H1 (cell line): ENCODE measurements around the gene TMPO. TPM values are rescaled to one million over a fixed set of nuclear protein-coding genes. Genes with fewer than 3 reads are reported as not detected.

Experiments
- CTCF ChIA-PET: fragments of 300-600 bp; sonication (Branson Sonifier 250); formaldehyde crosslinking; loops from one replicate; lab custom pipeline; 2021; ENCODE audit not compliant: partially characterized antibody; lab: Charles Lee
- POLR2A ChIA-PET: fragments of 300-600 bp; sonication (Branson Sonifier 250); formaldehyde crosslinking; loops from one replicate; lab custom pipeline; 2021; ENCODE audit warnings: inconsistent platforms; ENCODE audit not compliant: partially characterized antibody; lab: Charles Lee
- DNase-seq, 2 experiments: peaks; one replicate each; pipeline versions ENCODE4 v3.0.0 to v3.0.0-alpha.2; 2010 to 2022; ENCODE audit warnings: low spot score in 2 of 2, low read depth in 1 of 2, mixed read lengths in 1 of 2
- FAIRE-seq: peaks from 2 replicates; lab custom pipeline; 2011; peaks lifted over from hg19 to GRCh38; lab: Jason Lieb, UNC
- H2AFZ ChIP-seq: 2 replicates; pipeline ENCODE4 v1.8.1; 2012; ENCODE audit warnings: low read length, inconsistent platforms
- H2AK5ac ChIP-seq: 2 replicates; pipeline ENCODE4 v1.6.1; 2013; ENCODE audit warnings: low read depth, low read length
- H2BK120ac ChIP-seq: replicated peaks from 2 replicates; pipeline ENCODE3; 2013; ENCODE audit warnings: low read depth, low read length, inconsistent platforms
- H2BK12ac ChIP-seq: 2 replicates; pipeline ENCODE4 v1.6.1; 2013; ENCODE audit warnings: low read depth, low read length
- H2BK15ac ChIP-seq: 2 replicates; pipeline ENCODE4 v1.6.1; 2013; ENCODE audit warnings: low read length
- H2BK20ac ChIP-seq: 2 replicates; pipeline ENCODE4 v1.6.1; 2013; ENCODE audit warnings: low read length
- H2BK5ac ChIP-seq: 2 replicates; pipeline ENCODE4 v1.6.1; 2013; ENCODE audit warnings: low read depth, low read length
- H3K14ac ChIP-seq: 2 replicates; pipeline ENCODE4 v1.6.1; 2013; ENCODE audit warnings: inconsistent platforms; ENCODE audit not compliant: insufficient read length
- H3K18ac ChIP-seq: 2 replicates; pipeline ENCODE4 v1.6.1; 2013; ENCODE audit warnings: low read length; ENCODE audit errors: extremely low read depth
- H3K23ac ChIP-seq: 2 replicates; pipeline ENCODE4 v1.6.1; 2013; ENCODE audit warnings: inconsistent platforms; ENCODE audit not compliant: insufficient read length
- H3K23me2 ChIP-seq: 2 replicates; pipeline ENCODE4 v1.6.1; 2013; ENCODE audit warnings: low read depth, low read length
- H3K27ac ChIP-seq: 2 replicates; pipeline ENCODE4 v1.6.1; 2011; ENCODE audit warnings: low read depth, low read length, inconsistent platforms
- H3K27me3 ChIP-seq, 4 experiments: replicated peaks in 1 of 4; 1 replicate in 1 of 4; 2 replicates in 3 of 4; pipeline versions ENCODE4 v1.6.1 to v1.8.1; 2011 to 2013; ENCODE audit warnings: low read length in 3 of 4, mild to moderate bottlenecking in 3 of 4, inconsistent platforms in 2 of 4, mixed read lengths in 2 of 4, moderate library complexity in 1 of 4; ENCODE audit not compliant: control insufficient read depth in 3 of 4, insufficient read depth in 3 of 4; ENCODE audit errors: extremely low read depth in 1 of 4
- H3K36me3 ChIP-seq, 4 experiments: 2 replicates each; pipeline versions ENCODE4 v1.6.1 to v1.8.1; 2011 to 2013; ENCODE audit warnings: mild to moderate bottlenecking in 4 of 4, low read length in 3 of 4, moderate library complexity in 2 of 4, control low read depth in 1 of 4, inconsistent platforms in 1 of 4; ENCODE audit not compliant: insufficient read depth in 4 of 4, control insufficient read depth in 2 of 4
- H3K4ac ChIP-seq: replicated peaks from 2 replicates; pipeline ENCODE3; 2013; ENCODE audit warnings: low read length, low read depth, mixed read lengths, inconsistent platforms; ENCODE audit not compliant: insufficient read length
- H3K4me1 ChIP-seq, 4 experiments: replicated peaks in 1 of 4; 1 replicate in 1 of 4; 2 replicates in 3 of 4; pipeline versions ENCODE4 v1.6.1 to v1.8.1; 2011 to 2013; ENCODE audit warnings: low read length in 3 of 4, inconsistent platforms in 2 of 4, mixed read lengths in 1 of 4; ENCODE audit not compliant: insufficient read depth in 4 of 4, control insufficient read depth in 3 of 4
- H3K4me2 ChIP-seq, 2 experiments: 2 replicates each; pipeline versions ENCODE4 v1.6.1 to v1.8.1; 2011 to 2013; ENCODE audit warnings: low read depth in 2 of 2, low read length in 2 of 2, control low read depth in 1 of 2, inconsistent platforms in 1 of 2, mild to moderate bottlenecking in 1 of 2; ENCODE audit not compliant: insufficient read depth in 1 of 2
- H3K4me3 ChIP-seq, 4 experiments: fragments of 200-600, 300-600 bp in 1 of 4; sonication (generic), shearing (Covaris generic), sonication (Bioruptor Twin) in 1 of 4; 2 replicates each; pipeline versions ENCODE4 v1.5.1 to v1.8.1; 2011 to 2016; ENCODE audit warnings: low read length in 4 of 4, low read depth in 3 of 4, control low read depth in 2 of 4, inconsistent platforms in 2 of 4, mild to moderate bottlenecking in 2 of 4, mixed read lengths in 1 of 4, moderate library complexity in 1 of 4; ENCODE audit not compliant: insufficient read depth in 2 of 4; ENCODE audit errors: extremely low read depth in 1 of 4
- H3K56ac ChIP-seq: replicated peaks from 2 replicates; pipeline ENCODE3; 2013; ENCODE audit warnings: low read depth, mild to moderate bottlenecking, mixed read lengths, low read length, inconsistent platforms; ENCODE audit not compliant: insufficient read length
- H3K79me1 ChIP-seq: 2 replicates; pipeline ENCODE4 v1.6.1; 2013; ENCODE audit warnings: low read depth, low read length, control low read depth
- H3K79me2 ChIP-seq, 2 experiments: 2 replicates each; pipeline versions ENCODE4 v1.6.1 to v1.8.1; 2012 to 2013; ENCODE audit warnings: low read length in 2 of 2, mild to moderate bottlenecking in 2 of 2, inconsistent platforms in 1 of 2; ENCODE audit not compliant: insufficient read depth in 2 of 2, control insufficient read depth in 1 of 2
- H3K9ac ChIP-seq, 4 experiments: replicated peaks in 1 of 4; 1 replicate in 1 of 4; 2 replicates in 3 of 4; pipeline versions ENCODE4 v1.6.1 to v1.8.1; 2011 to 2013; ENCODE audit warnings: low read depth in 3 of 4, low read length in 3 of 4, control low read depth in 2 of 4, mild to moderate bottlenecking in 2 of 4, moderate library complexity in 2 of 4, inconsistent platforms in 1 of 4; ENCODE audit errors: extremely low read depth in 1 of 4
- H3K9me3 ChIP-seq, 2 experiments: 2 replicates each; pipeline versions ENCODE4 v1.6.1 to v1.8.1; 2012 to 2013; ENCODE audit warnings: mild to moderate bottlenecking in 2 of 2, moderate library complexity in 2 of 2, control low read depth in 1 of 2, inconsistent platforms in 1 of 2, low read depth in 1 of 2, low read length in 1 of 2, mixed read lengths in 1 of 2; ENCODE audit not compliant: insufficient read depth in 2 of 2
- H4K20me1 ChIP-seq, 2 experiments: replicated peaks in 1 of 2; 2 replicates each; pipeline versions ENCODE3 to v1.8.1; 2011 to 2013; ENCODE audit warnings: inconsistent platforms in 2 of 2, low read length in 2 of 2, mild to moderate bottlenecking in 1 of 2; ENCODE audit not compliant: insufficient read depth in 2 of 2, control insufficient read depth in 1 of 2
- H4K5ac ChIP-seq: 2 replicates; pipeline ENCODE4 v1.6.1; 2013; ENCODE audit warnings: low read length, low read depth, mixed read lengths, inconsistent platforms; ENCODE audit not compliant: insufficient read length
- H4K8ac ChIP-seq: 2 replicates; pipeline ENCODE4 v1.8.0; 2013; ENCODE audit warnings: mild to moderate bottlenecking, moderate library complexity, low read length, inconsistent platforms; ENCODE audit not compliant: insufficient read depth; ENCODE audit errors: extremely low read depth
- H4K91ac ChIP-seq: replicated peaks from 2 replicates; pipeline ENCODE3; 2013; ENCODE audit warnings: low read length, mixed read lengths, inconsistent platforms; ENCODE audit not compliant: insufficient read length
- CBX8 ChIP-seq: fragments of 300-800, 300-1000 bp; sonication (generic); IDR thresholded peaks from 2 replicates; pipeline ENCODE4 v1.7.1; 2016; ENCODE audit warnings: low read depth, low read length, borderline replicate concordance
- CHD1 ChIP-seq: IDR thresholded peaks from 2 replicates; pipeline ENCODE4 v1.6.1; 2012; ENCODE audit warnings: low read depth, low read length, improper control_type of control experiment
- CTCF ChIP-seq, 3 experiments: IDR thresholded peaks; 1 replicate in 2 of 3; 2 replicates in 1 of 3; pipeline versions ENCODE4 v1.5.1 to v1.6.1; 2011; ENCODE audit warnings: low read length in 3 of 3, mild to moderate bottlenecking in 3 of 3, inconsistent platforms in 2 of 3, low read depth in 1 of 3, moderate library complexity in 1 of 3; ENCODE audit not compliant: insufficient read depth in 1 of 3; ENCODE audit errors: control extremely low read depth in 1 of 3
- JUN ChIP-seq: IDR thresholded peaks from 2 replicates; pipeline ENCODE4 v1.6.1; 2011; ENCODE audit warnings: low read depth, mild to moderate bottlenecking, improper control_type of control experiment, low read length
- SP4 ChIP-seq: IDR thresholded peaks from 2 replicates; pipeline ENCODE4 v1.6.1; 2012; ENCODE audit warnings: low read length, inconsistent platforms
- YY1 ChIP-seq: IDR thresholded peaks from 2 replicates; pipeline ENCODE4 v1.6.1; 2011; ENCODE audit warnings: low read depth, mild to moderate bottlenecking, low read length
- WGBS, 2 experiments: shearing (Covaris generic) in 1 of 2; methylation state at CpG; one replicate each; pipeline versions ENCODE4 v1.1.6 to v1.1.7; 2013 to 2015; ENCODE audit warnings: low lambda C conversion rate in 2 of 2, mixed read lengths in 2 of 2, inconsistent platforms in 1 of 2, low coverage in 1 of 2, missing lambda C conversion rate in 1 of 2; ENCODE audit not compliant: insufficient replicate concordance in 2 of 2, insufficient coverage in 1 of 2, insufficient read length in 1 of 2; ENCODE audit errors: extremely low coverage in 1 of 2, missing lambda C conversion rate in 1 of 2; 5-methylcytosine and 5-hydroxymethylcytosine counted together
- polyA plus RNA-seq, 7 experiments: library from polyadenylated mRNA; depleted of rRNA in 3 of 7; stranded (reverse) in 5 of 7; unstranded in 2 of 7; fragments of >200 nt in 5 of 7; fragments of 200-250 nt in 2 of 7; gene quantifications; 1 replicate in 5 of 7; 2 replicates in 1 of 7; 4 replicates in 1 of 7; pipeline versions ENCODE4 v1.2.1 to v1.2.3, GENCODE V29; 2011 to 2013; ENCODE audit warnings: missing spikeins in 2 of 7, mixed read lengths in 2 of 7
- total RNA-seq: library from RNA; stranded (reverse); fragmentation: NEBNext Ultra II Directional; extraction: Animal tissue kit (Norgen Biotek cat#: 25700); gene quantifications from 2 replicates; pipeline ENCODE4 v1.2.1, GENCODE V29; 2021
- TF ChIP-seq, protein P1 (sequence below): IDR thresholded peaks from 2 replicates; pipeline ENCODE4 v1.6.1; 2012; ENCODE audit warnings: inconsistent platforms

The TMPO gene
- total and polyA plus RNA-seq, 2 of the 8 experiments (the other 6 are each of a cell fraction or from before 2014, with no cell fraction given), result 43.9 to 195 TPM

DNA sequence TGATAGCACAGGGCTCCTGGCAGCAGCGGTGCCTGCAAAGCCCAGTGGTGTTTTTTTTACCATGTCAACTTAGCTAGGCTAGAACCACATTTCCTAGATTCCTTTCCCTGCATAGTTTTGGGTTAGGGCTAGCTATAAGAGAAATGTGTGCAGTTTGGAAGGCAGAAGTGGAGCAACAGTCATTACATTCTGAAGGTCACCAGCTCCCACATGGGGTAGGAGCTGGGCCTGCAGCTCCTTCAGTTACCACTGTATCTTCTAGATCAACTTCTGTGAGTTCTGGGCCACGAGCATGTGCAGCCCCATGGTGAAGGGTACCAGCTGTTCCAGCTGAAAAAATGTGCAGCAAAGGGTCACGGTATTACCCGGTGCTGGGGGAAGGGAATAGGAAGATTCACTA, 75.8 kb downstream of the TMPO start:
- Histone ChIP-seq H2AFZ (no peak overlapping the region), H2BK120ac (no peak overlapping the region), H4K5ac (no peak overlapping the region), H3K9me3 (no peaks in the 10 kb centered on the region), H3K18ac (no peak overlapping the region), H2BK15ac (no peak overlapping the region), H3K4me1 (peaks cover 0 to 9% (median 4%) of the 10 kb centered on the region in 4 experiments; a peak in 2 of 7 replicates), H2BK20ac (no peak overlapping the region), H3K4me3 (no peak overlapping the region), H3K79me1 (no peaks in the 10 kb centered on the region), H3K79me2 (peaks cover 24 to 27% of the 10 kb centered on the region in 2 experiments), H3K56ac (no peak overlapping the region), H3K27me3 (no peaks in the 10 kb centered on the region), H2BK12ac (no peak overlapping the region), H3K27ac (no peak overlapping the region), H3K36me3 (peaks cover 8 to 10% (median 8%) of the 10 kb centered on the region in 4 experiments; a peak in 7 of 8 replicates), H2BK5ac (no peak overlapping the region), H4K8ac (no peak overlapping the region), H3K4ac (no peak overlapping the region), H3K4me2 (no peak overlapping the region), H3K23ac (no peak overlapping the region), H4K20me1 (peaks cover 10% of the 10 kb centered on the region in 2 experiments), H3K14ac (no peak overlapping the region), H4K91ac (no peak overlapping the region), H3K9ac (no peak overlapping the region), H3K23me2 (peaks cover 2% of the 10 kb centered on the region; the same call in 1 of the 2 replicates), H2AK5ac (no peak overlapping the region)
- FAIRE-seq (no peak), DNase-seq (no peak)
- TF ChIP-seq SP4 (no peak), CBX8 (no peak), JUN (no peak), YY1 (no peak), CHD1 (no peak), CTCF (IDR thresholded peaks at IDR 0.05; ENCODE audit: control extremely low read depth in 1 of 3, insufficient read depth in 1 of 3, low read depth in 1 of 3, low read length in 3 of 3) (no peak)
- TF ChIP-seq, protein P1, sequence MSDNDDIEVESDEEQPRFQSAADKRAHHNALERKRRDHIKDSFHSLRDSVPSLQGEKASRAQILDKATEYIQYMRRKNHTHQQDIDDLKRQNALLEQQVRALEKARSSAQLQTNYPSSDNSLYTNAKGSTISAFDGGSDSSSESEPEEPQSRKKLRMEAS, result no peak
- ChIA-PET POLR2A (interaction anchor here (1.0 kb wide), 1 partner anchor 55 kb away, joined by 3 read pairs; no protein-coding TSS in a partner anchor), CTCF (interaction anchor here (0.8 to 8.9 kb wide), 6 partner anchors 10 to 151 kb away, joined by 3 to 68 read pairs (median 3); no protein-coding TSS in a partner anchor)
- WGBS, 2 experiments, result 97% methylated on average over 4 of the region's 4 CpGs; no CpG with 5 or more reads in 1 of the 2 experiments
